Hepatocyte (in vitro differentiated cells): ENCODE measurements around the gene SNCAIP. TPM values are rescaled to one million over a fixed set of nuclear protein-coding genes. Genes with fewer than 3 reads are reported as not detected.

Experiments used
- DNase-seq: peaks from one replicate; pipeline ENCODE4 v3.0.0-alpha.2; 2016; ENCODE audit warnings: low spot score
- H2AFZ ChIP-seq: fragments of 200-600 bp; sonication (generic); 2 replicates; pipeline ENCODE4 v1.6.0; 2016; ENCODE audit warnings: antibody characterized with exemption, mild to moderate bottlenecking
- H3K27ac ChIP-seq: fragments of 200-600 bp; sonication (generic); 2 replicates; pipeline ENCODE4 v1.5.1; 2016; ENCODE audit warnings: mild to moderate bottlenecking
- H3K27me3 ChIP-seq: fragments of 200-600 bp; sonication (generic); 2 replicates; pipeline ENCODE4 v1.6.1; 2016
- H3K36me3 ChIP-seq: fragments of 200-600 bp; sonication (generic); replicated peaks from 2 replicates; pipeline ENCODE4 v1.5.1; 2016; ENCODE audit warnings: low read depth; ENCODE audit not compliant: insufficient read depth
- H3K4me1 ChIP-seq: fragments of 200-600 bp; sonication (generic); 2 replicates; pipeline ENCODE4 v1.5.1; 2016; ENCODE audit warnings: mild to moderate bottlenecking, moderate library complexity; ENCODE audit not compliant: insufficient read depth
- H3K4me2 ChIP-seq: fragments of 200-600 bp; sonication (generic); 2 replicates; pipeline ENCODE4 v1.6.0; 2016
- H3K4me3 ChIP-seq: fragments of 200-600 bp; sonication (generic); 2 replicates; pipeline ENCODE4 v1.5.1; 2016; ENCODE audit warnings: mild to moderate bottlenecking
- H3K79me2 ChIP-seq: fragments of 200-600 bp; sonication (generic); 2 replicates; pipeline ENCODE4 v1.6.0; 2017; ENCODE audit warnings: mild to moderate bottlenecking
- H3K9me2 ChIP-seq: fragments of 200-600 bp; sonication (generic); replicated peaks from 2 replicates; pipeline ENCODE4 v1.6.0; 2017; ENCODE audit warnings: mild to moderate bottlenecking; ENCODE audit not compliant: insufficient read depth
- H3K9me3 ChIP-seq: fragments of 200-600 bp; sonication (generic); 2 replicates; pipeline ENCODE4 v1.5.1; 2016; ENCODE audit warnings: low read depth, mild to moderate bottlenecking
- H4K20me1 ChIP-seq: fragments of 200-600 bp; sonication (generic); 2 replicates; pipeline ENCODE4 v1.6.0; 2016; ENCODE audit warnings: mild to moderate bottlenecking; ENCODE audit not compliant: insufficient read depth, poor library complexity, severe bottlenecking
- EZH2 ChIP-seq: fragments of 200-600 bp; sonication (generic); IDR thresholded peaks from 2 replicates; pipeline ENCODE4 v1.6.1; 2016; ENCODE audit warnings: antibody characterized with exemption, mild to moderate bottlenecking, borderline replicate concordance
- EZH2phosphoT487 ChIP-seq: fragments of 200-600 bp; sonication (generic); IDR thresholded peaks from one replicate; pipeline ENCODE4 v1.6.1; 2018; ENCODE audit warnings: antibody characterized with exemption, mild to moderate bottlenecking, low read depth, moderate library complexity; ENCODE audit not compliant: unreplicated experiment, severe bottlenecking
- WGBS: methylation state at CpG from one replicate; pipeline ENCODE4 v1.1.6; 2016; ENCODE audit warnings: low lambda C conversion rate; ENCODE audit errors: missing lambda C conversion rate; 5-methylcytosine and 5-hydroxymethylcytosine counted together
- polyA plus RNA-seq: library from polyadenylated mRNA; unstranded; fragments of >200 nt; fragmentation: Nextera tagmentation; extraction: Ambion mirVana; gene quantifications from 2 replicates; pipeline ENCODE4 v1.2.1, GENCODE V29; 2016
- total RNA-seq: library from RNA; depleted of rRNA; stranded (reverse); fragments of >200 nt; gene quantifications from 2 replicates; pipeline ENCODE4 v1.2.3, GENCODE V29; 2014
- TF ChIP-seq, protein P1 (sequence below): fragments of 200-600 bp; sonication (generic); IDR thresholded peaks from 2 replicates; pipeline ENCODE4 v1.5.1; 2016; ENCODE audit warnings: antibody characterized with exemption, mild to moderate bottlenecking; ENCODE audit not compliant: poor library complexity

Gene SNCAIP
- total and polyA plus RNA-seq, 2 experiments from 2014 or later = 7.1 to 19.1 TPM

DNA sequence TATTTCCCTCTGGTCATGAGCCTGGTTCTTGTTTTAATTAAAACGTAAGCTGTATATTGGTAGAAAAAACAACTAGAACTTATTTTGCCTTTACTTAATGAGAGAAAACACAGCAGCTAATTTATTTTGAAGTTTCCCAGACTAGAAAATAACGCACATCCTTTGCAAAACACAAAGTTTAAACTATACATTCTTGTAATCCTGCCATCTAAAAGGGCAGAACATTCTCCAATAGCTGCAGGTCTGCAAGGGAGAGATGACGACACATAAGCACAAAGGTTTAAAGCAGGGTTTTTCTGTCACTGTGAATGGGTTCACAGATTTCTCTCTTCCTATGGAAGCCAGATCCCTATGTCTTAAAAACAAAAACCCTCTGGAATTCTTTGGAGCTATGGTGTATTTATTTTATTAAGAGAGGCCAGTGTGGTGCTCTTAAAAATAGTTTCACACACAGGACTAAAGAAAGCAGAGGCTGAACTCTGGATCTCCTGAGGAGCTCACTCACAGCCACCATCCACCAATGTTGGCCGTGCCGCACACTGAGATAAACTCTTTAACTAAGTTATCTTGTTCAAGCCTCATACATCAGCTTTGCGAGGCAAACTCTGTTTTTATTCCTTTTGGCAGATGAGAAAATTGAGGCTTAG, 82.4 kb downstream of the SNCAIP start:
- Histone ChIP-seq H3K4me2 (no peak overlapping the region), H2AFZ (no peak overlapping the region), H3K4me3 (no peak overlapping the region), H4K20me1 (no peaks in the 10 kb centered on the region), H3K79me2 (no peaks in the 10 kb centered on the region), H3K27me3 (no peaks in the 10 kb centered on the region), H3K9me3 (no peaks in the 10 kb centered on the region), H3K9me2 (no peaks in the 10 kb centered on the region), H3K27ac (no peak overlapping the region), H3K36me3 (no peaks in the 10 kb centered on the region), H3K4me1 (peaks cover 13% of the 10 kb centered on the region)
- no peak for DNase-seq
- no peak for TF ChIP-seq EZH2
- TF ChIP-seq EZH2phosphoT487 = no peak
- WGBS = 63% methylated on average over 6 of the region's 6 CpGs

DNA sequence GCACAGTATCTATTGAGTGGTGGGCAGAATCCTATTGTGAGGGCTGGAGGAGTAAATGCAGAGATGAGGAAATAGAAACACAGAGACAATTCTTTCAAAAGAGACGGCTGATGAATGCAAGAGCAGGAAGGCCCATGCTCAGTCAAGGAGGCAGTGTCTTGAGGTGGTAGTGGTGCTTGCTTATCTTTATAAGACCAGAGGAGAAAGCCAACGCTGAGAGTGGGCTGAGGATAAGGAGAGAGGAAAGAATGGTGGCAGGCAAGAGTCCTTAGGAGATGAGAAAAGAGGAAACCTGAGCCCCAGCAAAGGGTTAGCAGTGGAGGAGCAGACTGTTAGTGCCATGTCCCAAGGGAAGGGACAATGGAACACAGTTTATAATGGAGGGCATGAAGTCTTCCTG, 86.0 kb downstream of the SNCAIP start:
- H3K4me1 ChIP-seq = peaks cover 6% of the 10 kb centered on the region
- no peak for TF ChIP-seq EZH2
- TF ChIP-seq EZH2phosphoT487 = no peak
- H2AFZ ChIP-seq = no peak overlapping the region
- no peak overlapping the region for H3K27ac ChIP-seq
- H4K20me1 ChIP-seq = no peaks in the 10 kb centered on the region
- no peaks in the 10 kb centered on the region for H3K36me3 ChIP-seq
- H3K4me3 ChIP-seq = no peak overlapping the region
- no peak for DNase-seq
- H3K27me3 ChIP-seq = no peaks in the 10 kb centered on the region
- no peaks in the 10 kb centered on the region for H3K9me2 ChIP-seq
- H3K4me2 ChIP-seq = no peak overlapping the region
- WGBS = 79% methylated on average over 2 of the region's 2 CpGs
- no peaks in the 10 kb centered on the region for H3K9me3 ChIP-seq
- no peaks in the 10 kb centered on the region for H3K79me2 ChIP-seq

DNA sequence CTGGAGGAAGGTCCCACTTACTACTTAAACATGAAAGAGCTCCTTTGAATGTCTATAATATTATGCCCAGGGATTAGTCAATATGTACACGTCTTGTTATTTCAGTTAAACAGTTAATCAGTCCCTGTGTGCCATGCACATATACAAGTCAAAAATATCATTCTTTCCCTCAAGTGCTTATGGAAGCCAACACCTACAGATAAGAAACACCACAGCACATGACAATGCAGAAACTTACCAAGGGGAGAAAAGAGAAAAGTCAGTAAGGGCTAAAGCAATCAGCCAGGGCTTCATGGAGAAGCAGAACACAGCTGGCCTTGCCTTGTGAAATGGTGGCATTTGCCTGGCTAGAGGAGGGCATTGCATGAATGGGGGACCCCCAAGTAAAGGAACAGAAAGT, 88.3 kb downstream of the SNCAIP start:
- H4K20me1 ChIP-seq = no peaks in the 10 kb centered on the region
- H3K36me3 ChIP-seq = no peaks in the 10 kb centered on the region
- no peaks in the 10 kb centered on the region for H3K9me2 ChIP-seq
- H3K9me3 ChIP-seq = no peaks in the 10 kb centered on the region
- no peak overlapping the region for H3K4me2 ChIP-seq
- WGBS = 97% methylated on average over 1 of the region's 1 CpG
- H3K27me3 ChIP-seq = no peaks in the 10 kb centered on the region
- H3K4me1 ChIP-seq = peaks cover 9% of the 10 kb centered on the region
- H3K4me3 ChIP-seq = no peak overlapping the region
- no peak for DNase-seq
- no peak overlapping the region for H2AFZ ChIP-seq
- no peak overlapping the region for H3K27ac ChIP-seq
- no peaks in the 10 kb centered on the region for H3K79me2 ChIP-seq
- TF ChIP-seq, protein P1, sequence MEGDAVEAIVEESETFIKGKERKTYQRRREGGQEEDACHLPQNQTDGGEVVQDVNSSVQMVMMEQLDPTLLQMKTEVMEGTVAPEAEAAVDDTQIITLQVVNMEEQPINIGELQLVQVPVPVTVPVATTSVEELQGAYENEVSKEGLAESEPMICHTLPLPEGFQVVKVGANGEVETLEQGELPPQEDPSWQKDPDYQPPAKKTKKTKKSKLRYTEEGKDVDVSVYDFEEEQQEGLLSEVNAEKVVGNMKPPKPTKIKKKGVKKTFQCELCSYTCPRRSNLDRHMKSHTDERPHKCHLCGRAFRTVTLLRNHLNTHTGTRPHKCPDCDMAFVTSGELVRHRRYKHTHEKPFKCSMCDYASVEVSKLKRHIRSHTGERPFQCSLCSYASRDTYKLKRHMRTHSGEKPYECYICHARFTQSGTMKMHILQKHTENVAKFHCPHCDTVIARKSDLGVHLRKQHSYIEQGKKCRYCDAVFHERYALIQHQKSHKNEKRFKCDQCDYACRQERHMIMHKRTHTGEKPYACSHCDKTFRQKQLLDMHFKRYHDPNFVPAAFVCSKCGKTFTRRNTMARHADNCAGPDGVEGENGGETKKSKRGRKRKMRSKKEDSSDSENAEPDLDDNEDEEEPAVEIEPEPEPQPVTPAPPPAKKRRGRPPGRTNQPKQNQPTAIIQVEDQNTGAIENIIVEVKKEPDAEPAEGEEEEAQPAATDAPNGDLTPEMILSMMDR = no peak
- TF ChIP-seq EZH2 (no peak), EZH2phosphoT487 (no peak)

DNA sequence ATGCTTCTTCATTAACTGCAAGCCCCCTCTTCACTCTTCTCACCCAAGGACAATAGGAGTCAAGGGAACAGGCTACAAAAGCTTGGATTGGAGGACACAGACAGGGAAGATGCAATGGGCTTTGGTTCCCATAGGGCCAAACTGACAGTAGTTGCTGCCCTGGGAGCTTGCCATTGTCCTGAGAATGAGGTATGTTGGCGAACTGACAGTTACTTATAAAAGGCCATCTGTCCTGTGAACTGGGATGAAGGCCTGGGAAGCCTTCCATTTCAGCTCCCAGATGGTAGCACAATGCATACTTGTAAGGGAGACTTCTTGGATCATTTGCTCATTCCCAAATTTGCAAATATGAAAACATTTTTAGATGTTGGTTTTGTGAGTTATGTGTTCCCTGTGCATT, 88.9 kb downstream of the SNCAIP start:
- no peak overlapping the region for H3K4me3 ChIP-seq
- TF ChIP-seq EZH2 (no peak), EZH2phosphoT487 (no peak)
- TF ChIP-seq, protein P1 = no peak
- no peaks in the 10 kb centered on the region for H3K79me2 ChIP-seq
- H3K36me3 ChIP-seq = no peaks in the 10 kb centered on the region
- no peaks in the 10 kb centered on the region for H4K20me1 ChIP-seq
- no peak overlapping the region for H3K27ac ChIP-seq
- DNase-seq = no peak
- H3K9me3 ChIP-seq = no peaks in the 10 kb centered on the region
- WGBS = 95% methylated on average over 1 of the region's 1 CpG
- peaks cover 9% of the 10 kb centered on the region for H3K4me1 ChIP-seq
- H3K9me2 ChIP-seq = no peaks in the 10 kb centered on the region
- H3K27me3 ChIP-seq = no peaks in the 10 kb centered on the region
- H3K4me2 ChIP-seq = no peak overlapping the region
- H2AFZ ChIP-seq = no peak overlapping the region
